Medulla oblongata (tissue), 1 donor: ENCODE measurements around the gene ZBTB4.
"Not testable (repeated sequence)": the region's sequence is repeated elsewhere in the genome, so short reads cannot be mapped to it uniquely, and the experiment has no call there.

Experiments used
- DNase-seq: peaks from one replicate; pipeline ENCODE4 v3.0.0-alpha.2; 2015; ENCODE audit errors: extremely low spot score

ZBTB4 gene

DNA sequence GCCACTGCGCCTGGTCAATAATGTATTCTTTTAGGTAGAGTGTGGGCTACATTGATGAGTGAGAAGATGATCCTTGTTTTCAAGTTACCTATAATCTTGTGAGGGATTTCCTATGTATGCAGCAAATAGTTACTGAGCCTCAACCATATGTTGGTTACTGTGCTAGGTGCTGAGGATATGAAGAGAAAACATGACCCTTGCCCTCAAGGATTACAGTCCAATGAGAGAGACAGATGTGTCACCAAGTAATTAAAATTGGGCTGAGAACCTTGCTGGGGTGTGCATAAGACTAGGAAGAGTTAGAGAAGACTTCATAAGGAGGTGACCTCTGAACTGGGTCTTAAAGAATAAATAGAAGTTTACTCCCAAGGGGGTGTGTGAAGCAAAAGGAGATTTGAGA is 12.2 kb upstream of the ZBTB4 start:
- no peak for DNase-seq

- no peak for DNase-seq
Measured at GRCh38 chr17:7490144-7490543, 10.7 kb upstream of the ZBTB4 start.

GRCh38 chr17:7486181-7486580 is 6.8 kb upstream of the ZBTB4 start:
- no peak for DNase-seq

DNA sequence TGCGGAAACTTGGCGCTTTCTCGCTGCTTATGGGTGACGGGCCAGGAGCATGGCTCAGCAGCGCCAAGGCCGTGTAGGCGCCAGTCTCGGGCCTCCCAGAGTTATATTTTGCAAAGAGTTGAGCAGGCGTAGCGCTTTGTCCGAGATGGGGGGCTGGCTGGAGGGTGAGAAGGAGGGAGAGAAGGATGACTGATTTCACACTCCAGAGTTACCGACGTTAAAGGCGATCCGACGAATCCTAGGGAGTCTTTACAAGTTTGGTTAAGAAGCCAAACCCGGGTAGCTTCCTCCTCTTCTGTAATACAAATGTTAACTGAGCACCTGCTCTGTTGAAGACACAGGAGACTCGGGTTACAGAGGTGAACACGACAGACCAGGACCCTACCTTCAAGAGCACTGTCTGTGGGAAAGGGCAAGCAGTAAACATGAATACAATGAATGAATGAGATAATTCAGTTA is 5.5 kb upstream of the ZBTB4 start:
- no peak for DNase-seq

- DNase-seq = peak; percentile 99
Measured at GRCh38 chr17:7484067-7484918, 4.9 kb upstream of the ZBTB4 start, which contains the start of gene POLR2A. POLR2A (plus strand) TSS chr17:7484366.

GRCh38 chr17:7483255-7484066 is 4.0 kb upstream of the ZBTB4 start:
- DNase-seq = peak; percentile 96

- not testable (repeated sequence) for DNase-seq
Measured at GRCh38 chr17:7482742-7483088, 3.3 kb upstream of the ZBTB4 start.

DNA sequence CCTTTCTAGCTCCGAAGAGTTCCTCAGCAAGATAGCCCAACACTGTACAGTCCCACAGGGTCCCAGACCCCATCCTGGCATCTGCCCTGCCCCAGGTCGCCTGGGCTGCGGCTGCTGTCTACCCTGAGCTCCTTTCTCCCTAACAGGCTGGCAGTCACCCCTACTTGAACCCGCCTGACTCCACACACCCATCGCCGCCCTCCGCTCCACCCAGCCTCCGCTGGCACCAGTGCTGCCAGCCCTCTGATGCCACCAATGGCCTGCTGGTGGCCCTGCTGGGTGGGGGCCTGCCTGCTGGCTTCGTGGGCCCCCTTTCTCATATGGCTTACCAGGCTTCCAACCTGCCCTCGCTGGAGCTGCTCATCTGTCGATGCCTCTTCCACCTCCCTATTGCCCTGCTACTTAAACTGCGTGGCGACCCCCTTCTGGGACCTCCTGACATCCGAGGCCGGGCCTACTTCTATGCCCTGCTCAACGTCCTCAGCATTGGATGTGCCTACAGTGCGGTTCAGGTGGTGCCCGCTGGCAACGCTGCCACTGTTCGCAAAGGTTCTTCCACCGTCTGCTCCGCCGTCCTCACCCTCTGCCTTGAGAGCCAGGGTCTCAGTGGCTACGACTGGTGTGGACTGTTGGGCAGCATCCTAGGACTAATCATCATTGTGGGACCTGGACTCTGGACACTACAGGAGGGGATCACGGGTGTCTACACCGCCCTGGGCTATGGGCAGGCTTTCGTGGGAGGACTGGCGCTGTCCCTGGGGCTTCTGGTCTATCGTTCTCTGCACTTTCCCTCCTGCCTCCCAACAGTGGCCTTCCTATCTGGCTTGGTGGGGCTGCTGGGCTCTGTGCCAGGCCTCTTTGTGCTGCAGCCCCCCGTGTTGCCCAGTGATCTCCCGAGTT is 2.7 kb upstream of the ZBTB4 start:
- not testable (repeated sequence) for DNase-seq

- not testable (repeated sequence) for DNase-seq
Measured at GRCh38 chr17:7481275-7481674, 1.8 kb upstream of the ZBTB4 start, which contains the start of gene SLC35G6. SLC35G6 (plus strand) TSS chr17:7481446; CDS start chr17:7481517, 71 bp downstream.

DNA sequence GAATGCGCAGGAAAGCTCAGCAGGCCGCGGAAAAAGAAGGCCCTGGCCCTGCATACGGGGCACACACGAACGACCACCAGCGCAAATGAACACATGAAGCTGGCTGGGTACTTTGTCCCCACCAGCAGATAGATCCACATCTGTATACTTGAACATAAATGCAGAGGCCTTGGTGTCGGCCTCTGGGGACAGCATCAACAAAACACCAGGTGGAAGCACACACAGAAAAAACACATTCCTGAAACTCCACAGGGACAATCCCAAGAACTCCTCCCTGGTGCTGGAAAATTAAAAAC is 606 bp upstream of the ZBTB4 start:
- no peak for DNase-seq

DNA sequence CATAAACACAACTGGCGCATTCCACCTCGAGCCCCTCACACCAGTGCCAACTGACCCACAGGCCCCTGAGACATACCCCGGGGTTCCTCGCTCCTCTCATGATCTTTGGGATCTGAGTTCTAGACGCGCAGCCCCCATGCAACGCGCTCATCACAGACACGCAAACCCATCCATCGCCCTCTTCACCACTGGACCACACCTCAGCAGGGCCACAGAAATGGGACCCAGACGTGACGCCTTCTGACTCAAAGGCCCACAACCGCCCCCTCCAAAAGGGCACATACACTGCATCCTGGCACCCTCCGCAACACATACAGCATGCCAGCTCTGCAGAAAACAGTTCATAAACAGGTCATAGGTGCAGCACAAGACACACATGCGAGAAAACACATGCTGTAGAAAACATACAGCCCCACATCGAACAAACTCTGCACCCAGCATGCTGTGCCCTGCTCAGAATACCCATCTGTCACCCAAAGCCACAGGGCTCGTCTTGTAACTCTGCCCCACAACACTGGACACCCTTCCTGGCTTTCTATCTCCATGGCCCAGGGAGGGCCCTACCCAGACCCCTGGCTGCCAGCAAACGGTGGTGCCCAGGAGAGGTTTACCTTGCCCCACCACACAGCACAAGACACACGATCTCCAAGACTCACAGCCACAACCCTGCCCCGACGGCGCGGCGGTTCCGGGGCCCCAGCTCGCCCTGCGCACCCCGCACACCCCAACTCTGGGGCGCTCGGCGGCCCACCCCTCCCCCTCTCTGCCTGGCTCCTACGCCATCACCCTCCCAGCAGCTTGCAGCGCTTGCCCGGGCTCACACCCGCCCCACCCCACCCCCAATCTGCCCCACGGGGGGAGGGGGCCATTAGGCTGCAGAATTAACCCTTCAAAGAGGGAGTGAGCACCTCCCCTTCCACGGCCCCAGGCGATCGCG is 887 bp downstream of the ZBTB4 start:
- DNase-seq = peak; percentile 60

GRCh38 chr17:7477392-7478275 is 1.8 kb downstream of the ZBTB4 start:
- peak; percentile 71 for DNase-seq

- no peak for DNase-seq
Measured at GRCh38 chr17:7476951-7477350, 2.5 kb downstream of the ZBTB4 start.

- DNase-seq = no peak
Measured at GRCh38 chr17:7476494-7476893, 2.9 kb downstream of the ZBTB4 start.

DNA sequence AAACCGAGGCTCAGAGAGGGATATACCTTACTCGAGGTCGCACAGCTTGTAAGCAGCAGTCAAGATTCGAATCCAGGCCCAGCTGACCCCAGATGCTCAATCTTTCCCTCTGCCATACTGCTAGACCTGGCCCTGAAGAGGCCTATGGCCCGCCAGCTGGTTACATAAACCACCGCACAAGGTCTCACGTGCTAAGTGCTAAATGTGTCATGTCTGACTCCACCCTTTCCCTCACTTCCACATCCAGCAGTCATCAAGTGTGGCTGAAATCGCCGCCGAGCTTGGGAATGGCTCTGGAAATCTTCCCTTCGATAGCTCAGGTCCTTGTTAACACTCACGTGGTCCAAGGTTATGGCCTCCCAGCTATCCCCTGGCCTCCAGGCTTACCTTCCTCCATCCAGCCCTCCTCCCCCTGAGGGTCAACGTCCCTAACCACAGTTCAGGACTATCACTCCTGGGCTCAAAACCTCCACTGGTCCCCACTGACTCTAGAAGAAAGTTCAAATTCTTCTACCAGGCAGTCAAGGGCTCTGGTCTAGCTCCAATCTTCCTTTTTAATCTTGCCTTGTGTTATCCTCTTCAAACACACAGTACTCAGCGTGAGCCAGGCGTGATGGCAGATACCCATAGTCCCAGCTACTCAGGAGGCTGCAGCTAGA is 3.5 kb downstream of the ZBTB4 start:
- DNase-seq = no peak

DNA sequence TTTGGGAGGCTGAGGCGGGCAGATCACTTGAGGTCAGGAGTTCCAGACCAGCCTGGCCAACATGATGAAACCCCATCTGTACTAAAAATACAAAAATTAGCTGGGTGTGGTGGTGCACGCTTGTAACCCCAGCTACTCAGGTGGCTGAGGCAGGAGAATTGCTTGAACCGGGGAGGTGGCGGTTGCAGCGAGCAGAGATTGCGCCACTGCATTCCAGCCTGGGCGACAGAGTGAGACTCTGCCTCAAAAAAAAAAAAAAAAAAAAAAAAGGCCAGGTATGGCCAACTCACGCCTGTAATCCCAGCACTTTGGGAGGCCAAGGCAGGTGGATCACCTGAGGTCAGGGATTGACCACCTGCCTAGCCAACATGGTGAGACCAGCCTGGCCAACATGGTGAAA is 4.7 kb downstream of the ZBTB4 start:
- not testable (repeated sequence) for DNase-seq

DNA sequence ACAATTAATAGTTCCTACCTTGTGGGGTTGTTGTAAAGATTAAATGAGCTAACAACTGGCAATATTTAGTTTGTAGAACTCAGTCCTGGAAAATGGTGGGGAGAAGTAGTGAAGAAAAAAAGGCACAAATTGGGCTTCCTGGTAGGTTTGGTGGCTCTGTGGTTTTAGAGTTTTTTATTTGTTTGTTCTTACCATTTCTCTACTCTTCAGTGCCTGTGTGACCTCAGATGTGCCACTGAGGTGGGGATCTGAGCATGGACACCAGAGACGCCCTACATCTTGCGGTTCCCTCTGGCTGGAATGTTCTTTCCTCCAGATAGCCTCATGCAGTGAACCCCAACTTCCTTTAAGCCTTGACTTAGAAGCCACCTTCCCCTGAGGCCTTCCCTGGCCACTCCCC is 7.7 kb downstream of the ZBTB4 start:
- no peak for DNase-seq

DNA sequence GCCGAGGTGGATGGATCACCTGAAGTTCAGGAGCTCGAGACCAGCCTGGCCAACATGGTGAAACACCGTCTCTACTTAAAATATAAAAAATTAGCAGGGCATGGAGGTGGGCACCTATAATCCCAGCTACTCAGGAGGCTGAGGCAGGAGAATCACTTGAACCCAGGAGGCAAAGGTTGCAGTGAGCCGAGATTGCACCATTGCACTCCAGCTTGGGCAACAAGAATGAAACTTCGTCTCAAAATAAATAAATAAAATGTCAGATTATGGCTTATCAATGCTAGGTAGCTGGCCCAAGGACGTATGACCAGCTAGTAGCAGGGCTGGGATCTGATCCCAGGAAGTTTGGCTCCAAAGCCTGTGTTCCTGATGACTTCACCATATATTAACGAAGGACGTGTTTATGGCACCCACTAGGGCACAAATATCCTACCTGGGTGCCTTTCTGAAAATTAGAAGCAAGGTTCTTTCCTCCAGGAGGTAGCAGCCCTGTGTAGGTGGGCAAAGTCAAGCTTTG is 8.9 kb downstream of the ZBTB4 start:
- not testable (repeated sequence) for DNase-seq

DNA sequence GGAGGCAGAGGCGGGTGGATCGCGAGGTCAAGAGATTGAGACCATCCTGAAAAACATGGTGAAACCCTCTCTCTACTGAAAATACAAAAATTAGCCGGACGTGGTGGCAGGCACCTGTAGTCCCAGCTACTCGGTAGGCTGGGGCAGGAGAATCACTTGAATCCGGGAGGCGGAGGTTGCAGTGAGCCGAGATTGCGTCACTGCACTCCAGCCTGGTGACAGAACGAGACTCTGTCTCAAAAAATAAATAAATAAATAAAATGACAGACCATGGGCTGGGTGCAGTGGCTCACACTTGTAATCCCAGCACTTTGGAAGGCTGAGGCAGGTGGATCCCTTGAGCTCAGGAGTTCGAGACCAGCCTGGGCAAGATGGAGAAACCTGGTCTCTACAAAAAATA is 9.6 kb downstream of the ZBTB4 start:
- not testable (repeated sequence) for DNase-seq
